ENCODE measurements around the gene STAC2.
A peak's percentile ranks its signal among the peaks of the same experiment; 100 is the strongest.
"Not testable (repeated sequence)": the region's sequence is repeated elsewhere in the genome, so short reads cannot be mapped to it uniquely, and the experiment has no call there.

The STAC2 gene

DNA sequence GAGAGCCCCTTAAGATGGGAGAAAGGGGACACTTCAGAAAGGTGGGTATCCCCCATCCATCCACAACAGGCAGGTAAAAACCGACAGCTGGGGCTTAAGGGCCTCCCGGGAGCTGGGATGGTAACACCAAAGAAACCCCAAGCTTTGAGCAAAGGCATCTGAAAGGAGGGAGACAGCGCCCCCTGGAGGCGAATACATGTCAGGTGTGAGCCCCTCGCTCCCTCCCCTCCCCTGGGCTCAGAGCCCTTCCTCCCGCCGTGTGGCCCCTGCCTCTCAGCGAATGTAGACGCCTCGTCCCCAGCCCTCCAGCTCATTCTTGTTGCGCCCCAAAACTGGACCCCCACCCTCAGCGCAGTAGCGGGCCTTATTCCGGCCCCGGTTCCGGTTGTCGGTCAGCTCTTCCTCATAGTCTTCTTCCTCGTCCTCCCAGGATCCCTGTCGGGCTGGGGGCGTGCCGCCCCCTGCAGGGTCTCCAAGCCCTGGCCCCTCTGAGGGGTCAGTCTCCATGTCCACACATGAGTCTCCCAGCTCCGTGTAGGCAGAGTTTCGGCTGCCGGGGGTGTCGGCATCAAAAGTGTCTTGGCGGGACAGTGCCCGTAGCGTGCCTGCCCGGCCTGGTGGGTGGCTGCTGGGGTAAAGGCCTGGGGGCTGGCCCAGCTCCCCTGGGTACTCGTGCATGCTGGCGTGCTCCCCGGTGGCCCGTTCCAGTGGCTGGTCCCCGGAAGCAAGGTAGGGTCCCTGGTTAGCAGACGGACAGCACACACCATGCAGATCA is 50.6 kb downstream of the STAC2 start:
- Histone ChIP-seq H3K4me3 (ENCODE audit: low read length in 2 of 2) (no peak overlapping the region), H3K27ac (ENCODE audit: low read depth in 2 of 2, low read length in 2 of 2) (no peak overlapping the region), H3K4me1 (ENCODE audit: control insufficient read depth in 2 of 2, insufficient read depth in 2 of 2, low read length in 2 of 2) (peaks cover 5 to 18% of the 10 kb centered on the region in 2 donors), H3K36me3 (ENCODE audit: control insufficient read depth in 2 of 2, insufficient read depth in 2 of 2, low read length in 2 of 2) (peaks cover 0 to 3% of the 10 kb centered on the region in 2 donors), H3K9ac (ENCODE audit: low read depth in 1 of 2, low read length in 2 of 2) (peak overlapping the region in 1 of 2 donors; percentile 6), H3K27me3 (ENCODE audit: control insufficient read depth in 2 of 2, insufficient read depth in 2 of 2, low read length in 2 of 2) (no peaks in the 10 kb centered on the region), H3K9me3 (ENCODE audit: control insufficient read depth in 2 of 2, low read length in 2 of 2) (no peaks in the 10 kb centered on the region)

DNA sequence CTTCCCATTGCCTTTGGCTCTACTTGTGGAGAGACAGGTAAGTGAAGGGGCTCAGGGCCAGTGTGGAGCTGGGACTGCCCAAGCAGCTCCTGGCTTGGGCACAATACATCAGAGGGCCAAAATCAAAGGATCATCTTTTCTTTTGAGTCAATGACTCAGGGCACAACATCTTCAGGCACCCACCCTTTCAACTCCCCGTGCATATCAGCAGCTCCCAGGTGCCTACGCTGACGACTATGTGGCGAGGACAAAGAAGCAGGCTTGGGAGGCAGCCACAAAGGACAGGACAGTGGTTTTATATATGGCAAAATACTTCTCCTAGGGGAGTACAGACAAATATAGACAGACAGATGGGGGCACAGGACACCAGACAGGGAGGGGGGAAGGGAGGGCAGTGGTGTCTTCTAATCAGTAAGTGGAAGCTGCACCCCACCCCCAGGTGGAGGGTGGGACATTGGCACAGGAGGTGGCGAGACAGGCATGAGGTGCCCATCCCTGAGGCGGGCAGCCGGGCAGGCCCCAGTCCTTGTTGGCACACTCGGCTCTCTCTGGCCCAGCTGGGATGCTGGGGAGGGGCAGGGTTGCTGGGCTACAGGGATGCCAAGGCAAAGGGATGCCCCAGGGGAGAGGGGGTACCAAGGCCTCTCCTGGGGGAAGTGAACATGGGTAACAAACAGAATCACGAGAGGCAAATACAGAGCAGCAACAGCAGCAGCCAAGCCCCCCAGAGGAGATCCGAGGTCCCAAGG is 52.0 kb downstream of the STAC2 start:
- Histone ChIP-seq H3K27ac (ENCODE audit: low read depth in 2 of 2, low read length in 2 of 2) (no peak overlapping the region), H3K9ac (ENCODE audit: low read depth in 1 of 2, low read length in 2 of 2) (no peak overlapping the region), H3K27me3 (ENCODE audit: control insufficient read depth in 2 of 2, insufficient read depth in 2 of 2, low read length in 2 of 2) (no peaks in the 10 kb centered on the region), H3K4me1 (ENCODE audit: control insufficient read depth in 2 of 2, insufficient read depth in 2 of 2, low read length in 2 of 2) (peaks cover 5 to 15% of the 10 kb centered on the region in 2 donors), H3K36me3 (ENCODE audit: control insufficient read depth in 2 of 2, insufficient read depth in 2 of 2, low read length in 2 of 2) (peaks cover 0 to 3% of the 10 kb centered on the region in 2 donors), H3K9me3 (ENCODE audit: control insufficient read depth in 2 of 2, low read length in 2 of 2) (no peaks in the 10 kb centered on the region), H3K4me3 (ENCODE audit: low read length in 2 of 2) (no peak overlapping the region)

GRCh38 chr17:39173080-39173479 is 52.7 kb downstream of the STAC2 start:
- H3K27me3 ChIP-seq (ENCODE audit: control insufficient read depth in 2 of 2, insufficient read depth in 2 of 2, low read length in 2 of 2): no peaks in the 10 kb centered on the region
- H3K9me3 ChIP-seq (ENCODE audit: control insufficient read depth in 2 of 2, low read length in 2 of 2): no peaks in the 10 kb centered on the region
- H3K27ac ChIP-seq (ENCODE audit: low read depth in 2 of 2, low read length in 2 of 2): no peak overlapping the region
- no peak overlapping the region for H3K9ac ChIP-seq (ENCODE audit: low read depth in 1 of 2, low read length in 2 of 2)
- H3K4me3 ChIP-seq (ENCODE audit: low read length in 2 of 2): no peak overlapping the region
- peaks cover 0 to 3% of the 10 kb centered on the region in 2 donors for H3K36me3 ChIP-seq (ENCODE audit: control insufficient read depth in 2 of 2, insufficient read depth in 2 of 2, low read length in 2 of 2)
- peaks cover 2 to 9% of the 10 kb centered on the region in 2 donors for H3K4me1 ChIP-seq (ENCODE audit: control insufficient read depth in 2 of 2, insufficient read depth in 2 of 2, low read length in 2 of 2)

- Histone ChIP-seq H3K9me3 (ENCODE audit: control insufficient read depth in 2 of 2, low read length in 2 of 2) (no peaks in the 10 kb centered on the region), H3K36me3 (ENCODE audit: control insufficient read depth in 2 of 2, insufficient read depth in 2 of 2, low read length in 2 of 2) (peaks cover 0 to 3% of the 10 kb centered on the region in 2 donors), H3K27me3 (ENCODE audit: control insufficient read depth in 2 of 2, insufficient read depth in 2 of 2, low read length in 2 of 2) (no peaks in the 10 kb centered on the region), H3K4me1 (ENCODE audit: control insufficient read depth in 2 of 2, insufficient read depth in 2 of 2, low read length in 2 of 2) (peaks cover 0 to 3% of the 10 kb centered on the region in 2 donors), H3K4me3 (ENCODE audit: low read length in 2 of 2) (no peak overlapping the region), H3K27ac (ENCODE audit: low read depth in 2 of 2, low read length in 2 of 2) (no peak overlapping the region), H3K9ac (ENCODE audit: low read depth in 1 of 2, low read length in 2 of 2) (no peak overlapping the region)
Measured at GRCh38 chr17:39171933-39172332, 53.8 kb downstream of the STAC2 start.

GRCh38 chr17:39170558-39170957 is 55.2 kb downstream of the STAC2 start:
- Histone ChIP-seq H3K4me3 (ENCODE audit: low read length in 2 of 2) (no peak overlapping the region), H3K4me1 (ENCODE audit: control insufficient read depth in 2 of 2, insufficient read depth in 2 of 2, low read length in 2 of 2) (peaks cover 0 to 3% of the 10 kb centered on the region in 2 donors), H3K9ac (ENCODE audit: low read depth in 1 of 2, low read length in 2 of 2) (no peak overlapping the region), H3K27ac (ENCODE audit: low read depth in 2 of 2, low read length in 2 of 2) (no peak overlapping the region), H3K9me3 (ENCODE audit: control insufficient read depth in 2 of 2, low read length in 2 of 2) (no peaks in the 10 kb centered on the region), H3K36me3 (ENCODE audit: control insufficient read depth in 2 of 2, insufficient read depth in 2 of 2, low read length in 2 of 2) (no peaks in the 10 kb centered on the region), H3K27me3 (ENCODE audit: control insufficient read depth in 2 of 2, insufficient read depth in 2 of 2, low read length in 2 of 2) (no peaks in the 10 kb centered on the region)

DNA sequence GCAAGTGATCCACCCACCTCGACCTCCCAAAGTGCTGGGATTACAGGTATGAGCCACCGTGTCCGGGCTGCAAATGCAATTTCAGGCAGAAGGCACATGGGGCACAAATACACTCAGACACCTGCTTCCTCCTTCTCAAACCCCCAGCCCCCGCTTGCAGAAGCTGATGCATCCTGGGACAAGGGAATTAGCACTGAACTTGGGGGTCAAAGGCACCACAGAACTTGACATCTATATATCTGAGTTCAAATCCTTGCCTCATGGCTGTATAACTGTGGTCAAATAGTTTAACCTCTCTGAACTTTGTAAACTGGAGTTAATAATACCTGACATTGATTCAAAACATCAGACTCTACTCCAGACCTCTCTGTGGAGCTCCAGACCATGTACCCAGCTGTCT is 55.6 kb downstream of the STAC2 start:
- Histone ChIP-seq H3K9me3 (ENCODE audit: control insufficient read depth in 2 of 2, low read length in 2 of 2) (no peaks in the 10 kb centered on the region), H3K9ac (ENCODE audit: low read depth in 1 of 2, low read length in 2 of 2) (no peak overlapping the region), H3K27ac (ENCODE audit: low read depth in 2 of 2, low read length in 2 of 2) (no peak overlapping the region), H3K4me3 (ENCODE audit: low read length in 2 of 2) (no peak overlapping the region), H3K36me3 (ENCODE audit: control insufficient read depth in 2 of 2, insufficient read depth in 2 of 2, low read length in 2 of 2) (no peaks in the 10 kb centered on the region), H3K27me3 (ENCODE audit: control insufficient read depth in 2 of 2, insufficient read depth in 2 of 2, low read length in 2 of 2) (no peaks in the 10 kb centered on the region), H3K4me1 (ENCODE audit: control insufficient read depth in 2 of 2, insufficient read depth in 2 of 2, low read length in 2 of 2) (peaks cover 0 to 2% of the 10 kb centered on the region in 2 donors)

GRCh38 chr17:39169518-39169917 is 56.2 kb downstream of the STAC2 start:
- Histone ChIP-seq H3K9ac (ENCODE audit: low read depth in 1 of 2, low read length in 2 of 2) (no peak overlapping the region), H3K27ac (ENCODE audit: low read depth in 2 of 2, low read length in 2 of 2) (no peak overlapping the region), H3K36me3 (ENCODE audit: control insufficient read depth in 2 of 2, insufficient read depth in 2 of 2, low read length in 2 of 2) (no peaks in the 10 kb centered on the region), H3K9me3 (ENCODE audit: control insufficient read depth in 2 of 2, low read length in 2 of 2) (no peaks in the 10 kb centered on the region), H3K27me3 (ENCODE audit: control insufficient read depth in 2 of 2, insufficient read depth in 2 of 2, low read length in 2 of 2) (no peaks in the 10 kb centered on the region), H3K4me1 (ENCODE audit: control insufficient read depth in 2 of 2, insufficient read depth in 2 of 2, low read length in 2 of 2) (peaks cover under 1 to 2% of the 10 kb centered on the region in 2 donors), H3K4me3 (ENCODE audit: low read length in 2 of 2) (no peak overlapping the region)

GRCh38 chr17:39169101-39169500 is 56.6 kb downstream of the STAC2 start:
- no peak overlapping the region for H3K27ac ChIP-seq (ENCODE audit: low read depth in 2 of 2, low read length in 2 of 2)
- H3K9me3 ChIP-seq (ENCODE audit: control insufficient read depth in 2 of 2, low read length in 2 of 2): no peaks in the 10 kb centered on the region
- H3K4me3 ChIP-seq (ENCODE audit: low read length in 2 of 2): no peak overlapping the region
- H3K4me1 ChIP-seq (ENCODE audit: control insufficient read depth in 2 of 2, insufficient read depth in 2 of 2, low read length in 2 of 2): peaks cover 3% of the 10 kb centered on the region in 2 donors
- H3K36me3 ChIP-seq (ENCODE audit: control insufficient read depth in 2 of 2, insufficient read depth in 2 of 2, low read length in 2 of 2): no peaks in the 10 kb centered on the region
- H3K27me3 ChIP-seq (ENCODE audit: control insufficient read depth in 2 of 2, insufficient read depth in 2 of 2, low read length in 2 of 2): no peaks in the 10 kb centered on the region
- H3K9ac ChIP-seq (ENCODE audit: low read depth in 1 of 2, low read length in 2 of 2): no peak overlapping the region

DNA sequence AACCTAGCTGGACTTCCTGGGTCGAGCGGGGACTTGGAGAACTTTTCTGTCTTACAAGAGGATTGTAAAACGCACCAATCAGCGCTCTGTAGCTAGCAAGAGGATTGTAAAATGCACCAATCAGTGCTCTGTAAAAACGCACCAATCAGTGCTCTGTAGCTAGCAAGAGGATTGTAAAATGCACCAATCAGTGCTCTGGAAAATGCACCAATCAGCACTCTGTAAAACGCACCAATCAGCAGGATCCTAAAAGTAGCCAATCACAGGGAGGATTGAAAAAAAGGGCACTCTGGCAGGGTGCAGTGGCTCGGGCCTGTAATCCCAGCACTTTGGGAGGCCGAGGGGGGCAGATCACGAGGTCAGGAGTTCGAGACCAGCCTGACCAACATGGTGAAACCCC is 57.2 kb downstream of the STAC2 start:
- not testable (repeated sequence) for H3K9me3 ChIP-seq (ENCODE audit: control insufficient read depth in 2 of 2, low read length in 2 of 2); H3K4me1 ChIP-seq (ENCODE audit: control insufficient read depth in 2 of 2, insufficient read depth in 2 of 2, low read length in 2 of 2); H3K4me3 ChIP-seq (ENCODE audit: low read length in 2 of 2); H3K9ac ChIP-seq (ENCODE audit: low read depth in 1 of 2, low read length in 2 of 2); H3K27me3 ChIP-seq (ENCODE audit: control insufficient read depth in 2 of 2, insufficient read depth in 2 of 2, low read length in 2 of 2); H3K27ac ChIP-seq (ENCODE audit: low read depth in 2 of 2, low read length in 2 of 2); H3K36me3 ChIP-seq (ENCODE audit: control insufficient read depth in 2 of 2, insufficient read depth in 2 of 2, low read length in 2 of 2)

DNA sequence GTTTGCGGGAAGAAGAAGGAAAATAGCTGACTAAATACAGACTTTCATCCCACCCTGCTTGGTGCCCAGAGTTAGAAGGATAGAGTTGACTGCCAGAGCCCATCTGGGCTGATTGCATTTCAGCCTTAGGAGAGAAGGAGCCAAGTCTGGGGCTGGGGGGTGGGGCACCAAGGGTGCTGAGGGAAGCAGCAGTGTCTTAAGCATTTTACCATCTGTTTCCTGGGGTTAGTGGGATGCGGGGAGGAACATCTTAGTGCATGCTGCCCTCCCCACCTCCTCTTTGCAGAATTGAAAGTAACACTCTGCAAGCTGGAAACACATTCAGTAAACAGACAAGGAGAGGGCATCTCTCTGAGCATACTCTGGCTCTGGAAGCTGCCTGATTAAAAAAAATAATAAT is 58.3 kb downstream of the STAC2 start:
- peaks cover 3% of the 10 kb centered on the region in 2 donors for H3K4me1 ChIP-seq (ENCODE audit: control insufficient read depth in 2 of 2, insufficient read depth in 2 of 2, low read length in 2 of 2)
- H3K4me3 ChIP-seq (ENCODE audit: low read length in 2 of 2): no peak overlapping the region
- H3K36me3 ChIP-seq (ENCODE audit: control insufficient read depth in 2 of 2, insufficient read depth in 2 of 2, low read length in 2 of 2): no peaks in the 10 kb centered on the region
- H3K27me3 ChIP-seq (ENCODE audit: control insufficient read depth in 2 of 2, insufficient read depth in 2 of 2, low read length in 2 of 2): no peaks in the 10 kb centered on the region
- peak overlapping the region in 1 of 2 donors; percentile 18 for H3K27ac ChIP-seq (ENCODE audit: low read depth in 2 of 2, low read length in 2 of 2)
- H3K9me3 ChIP-seq (ENCODE audit: control insufficient read depth in 2 of 2, low read length in 2 of 2): no peaks in the 10 kb centered on the region
- no peak overlapping the region for H3K9ac ChIP-seq (ENCODE audit: low read depth in 1 of 2, low read length in 2 of 2)
